AG10803 (cell line): ENCODE results near the gene CCNY.

Experiments
- DNase-seq: peaks from one replicate; pipeline ENCODE4 v3.0.0; 2010; ENCODE audit warnings: low read depth
- H3K4me3 ChIP-seq: 2 replicates; pipeline ENCODE4 v1.5.1; 2011; ENCODE audit warnings: mild to moderate bottlenecking, low read length, control low read depth
- CTCF ChIP-seq: conservative IDR thresholded peaks from 2 replicates; pipeline ENCODE4 v1.5.1; 2011; ENCODE audit warnings: mild to moderate bottlenecking, low read length, control low read depth, inconsistent platforms

The CCNY gene

GRCh38 chr10:35409094-35409582, 72.8 kb downstream of the CCNY start:
- peak; percentile 86 for DNase-seq
- H3K4me3 ChIP-seq: no peak overlapping the region
- TF ChIP-seq CTCF: no peak

DNA sequence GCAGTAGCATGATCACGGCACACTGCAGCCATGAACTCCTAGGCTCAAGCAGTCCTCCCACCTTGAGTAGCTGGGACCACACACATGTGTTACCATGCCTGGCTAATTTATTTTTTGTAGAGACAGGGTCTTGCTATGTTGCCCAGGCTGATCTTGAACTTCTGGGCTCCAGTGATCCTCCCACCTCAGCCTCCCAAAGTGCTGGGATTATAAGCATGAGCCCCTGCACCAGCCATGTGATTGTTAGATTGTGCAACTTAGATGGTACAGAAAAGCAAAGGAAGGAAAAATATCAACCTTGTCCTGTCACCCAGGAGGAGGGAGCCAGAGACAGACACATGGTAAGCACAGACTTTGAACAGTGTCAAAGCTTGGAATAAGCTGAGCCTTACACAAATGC, 73.5 kb downstream of the CCNY start:
- peak; percentile 17 for TF ChIP-seq CTCF
- DNase-seq: no peak
- H3K4me3 ChIP-seq: no peak overlapping the region

DNA sequence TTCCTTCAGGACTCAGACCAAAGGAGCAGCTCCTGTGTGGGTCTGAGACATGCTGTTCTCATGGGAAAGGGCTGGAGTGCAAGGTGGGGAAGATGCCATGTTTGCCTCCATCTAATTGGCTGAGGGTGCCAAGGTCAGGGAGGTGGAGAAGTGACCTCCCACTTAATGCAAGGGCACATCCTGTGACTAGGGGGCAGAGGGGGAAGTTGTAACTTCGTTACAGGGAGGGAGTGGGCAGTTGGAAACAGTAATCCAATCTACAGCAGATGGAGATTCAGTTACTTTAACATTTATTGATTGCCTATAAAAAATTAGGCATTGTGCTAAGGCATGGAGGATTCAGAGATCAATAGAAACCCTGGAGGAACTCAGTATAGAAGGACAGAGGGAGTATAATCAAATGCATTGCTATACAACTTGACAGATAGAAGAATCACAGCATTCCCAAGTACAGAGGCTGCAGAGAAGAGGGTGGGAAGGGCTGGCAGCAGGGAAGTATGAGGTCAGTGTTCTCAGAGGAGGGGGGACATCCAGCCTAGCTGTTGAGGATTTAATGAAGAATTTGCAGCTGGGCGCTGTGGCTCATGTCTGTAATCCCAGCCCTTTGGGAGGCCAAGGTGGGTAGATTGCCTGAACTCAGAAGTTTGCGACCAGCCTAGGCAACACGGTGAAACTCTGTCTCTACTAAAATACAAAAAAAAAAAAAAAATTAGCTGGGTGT, 75.9 kb downstream of the CCNY start:
- no peak overlapping the region for H3K4me3 ChIP-seq
- DNase-seq: no peak
- TF ChIP-seq CTCF: no peak

GRCh38 chr10:35412900-35413491, 76.7 kb downstream of the CCNY start:
- H3K4me3 ChIP-seq: no peak overlapping the region
- no peak for TF ChIP-seq CTCF
- DNase-seq: peak; percentile 44

DNA sequence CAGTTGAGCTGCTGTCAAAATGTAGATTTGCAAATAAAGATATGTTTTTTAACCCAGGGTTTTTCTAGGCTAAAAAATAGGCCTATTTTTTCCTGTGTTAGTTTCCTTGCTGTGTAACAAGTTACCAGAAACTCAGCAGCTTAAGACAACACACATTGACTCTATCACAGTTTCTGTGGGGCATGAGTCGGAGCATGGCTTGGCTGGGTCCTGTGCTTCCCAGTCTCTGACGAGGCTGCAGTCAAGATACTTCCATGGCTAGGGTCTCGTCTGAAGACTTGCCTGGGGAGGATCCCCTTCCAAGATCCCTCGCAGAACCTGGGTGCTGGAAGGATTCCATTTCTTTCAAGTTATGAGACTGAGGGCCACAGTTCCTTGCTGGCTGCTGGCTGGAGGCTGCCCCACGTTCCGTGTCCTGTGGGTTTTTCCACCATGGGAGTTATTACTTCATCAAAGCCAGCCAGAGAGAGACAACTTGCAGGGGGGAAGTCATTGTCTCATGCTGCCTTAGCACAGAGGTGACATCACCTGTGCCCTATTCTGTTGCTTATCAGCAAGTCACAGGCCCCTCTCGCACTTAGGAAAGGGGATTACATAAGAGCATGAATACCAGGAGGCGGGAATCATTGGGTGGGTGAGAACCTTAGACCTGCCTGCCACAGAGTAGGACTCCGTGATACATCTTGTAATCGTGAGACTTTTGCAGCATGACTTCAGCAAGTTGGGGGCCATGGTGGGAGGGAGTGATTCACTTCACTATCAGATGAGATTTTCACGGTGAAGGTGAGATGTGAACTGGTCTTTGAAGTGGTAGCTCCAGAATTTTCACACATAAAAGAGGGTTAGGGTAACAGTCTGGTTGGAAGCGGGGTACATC, 77.9 kb downstream of the CCNY start:
- no peak for TF ChIP-seq CTCF
- no peak overlapping the region for H3K4me3 ChIP-seq
- no peak for DNase-seq

GRCh38 chr10:35415505-35415904, 79.2 kb downstream of the CCNY start:
- no peak for DNase-seq
- no peak for TF ChIP-seq CTCF
- no peak overlapping the region for H3K4me3 ChIP-seq
